ENCODE measurements around the gene ABCC5.

Gene ABCC5

GRCh38 chr3:184002469-184002868, 15.2 kb downstream of the ABCC5 start:
- H3K27me3 Mint-ChIP-seq (ENCODE audit: low read depth), result no peaks in the 10 kb centered on the region
- no peak for TF ChIP-seq CTCF (IDR thresholded peaks at IDR 0.05; ENCODE audit: unreplicated experiment in 3 of 3)
- peaks cover 22% of the 10 kb centered on the region for H3K4me1 Mint-ChIP-seq
- no peak overlapping the region for H3K27ac Mint-ChIP-seq
- no peak overlapping the region for H3K4me3 Mint-ChIP-seq
- H3K9me3 Mint-ChIP-seq, result no peaks in the 10 kb centered on the region
- peaks cover 13% of the 10 kb centered on the region for H3K36me3 Mint-ChIP-seq (ENCODE audit: low read depth)

GRCh38 chr3:184001761-184002160, 15.9 kb downstream of the ABCC5 start:
- Mint-ChIP-seq H3K27ac (peak overlapping the region in 1 of 3 experiments; percentile 37), H3K4me1 (peaks cover 22% of the 10 kb centered on the region), H3K4me3 (no peak overlapping the region), H3K27me3 (ENCODE audit: low read depth) (no peaks in the 10 kb centered on the region), H3K36me3 (ENCODE audit: low read depth) (peaks cover 13% of the 10 kb centered on the region), H3K9me3 (no peaks in the 10 kb centered on the region)
- TF ChIP-seq CTCF (IDR thresholded peaks at IDR 0.05; ENCODE audit: unreplicated experiment in 3 of 3), result no peak

- TF ChIP-seq CTCF (IDR thresholded peaks at IDR 0.05; ENCODE audit: unreplicated experiment in 3 of 3), result no peak
- Mint-ChIP-seq H3K27ac (peak overlapping the region in 1 of 3 experiments; percentile 63), H3K4me1 (peaks cover 18% of the 10 kb centered on the region), H3K27me3 (ENCODE audit: low read depth) (no peaks in the 10 kb centered on the region), H3K36me3 (ENCODE audit: low read depth) (peaks cover 26% of the 10 kb centered on the region), H3K9me3 (no peaks in the 10 kb centered on the region), H3K4me3 (no peak overlapping the region)
These were observed 26.3 kb downstream of the ABCC5 start for GRCh38 chr3:183991403-183991802.

- Mint-ChIP-seq H3K4me3 (no peak overlapping the region), H3K4me1 (peaks cover 39% of the 10 kb centered on the region), H3K36me3 (ENCODE audit: low read depth) (peaks cover 49% of the 10 kb centered on the region), H3K9me3 (no peaks in the 10 kb centered on the region), H3K27ac (peak overlapping the region in 1 of 3 experiments; percentile 61), H3K27me3 (ENCODE audit: low read depth) (no peaks in the 10 kb centered on the region)
- no peak for TF ChIP-seq CTCF (IDR thresholded peaks at IDR 0.05; ENCODE audit: unreplicated experiment in 3 of 3)
These were observed 29.4 kb downstream of the ABCC5 start for GRCh38 chr3:183988216-183988790.

GRCh38 chr3:183987000-183987600, 30.6 kb downstream of the ABCC5 start:
- Mint-ChIP-seq H3K4me3 (peak overlapping the region in 1 of 3 experiments; percentile 9), H3K27ac (peak overlapping the region in 2 of 3 experiments; percentile 23 to 61), H3K4me1 (peaks cover 50% of the 10 kb centered on the region), H3K9me3 (no peaks in the 10 kb centered on the region), H3K36me3 (ENCODE audit: low read depth) (peaks cover 59% of the 10 kb centered on the region), H3K27me3 (ENCODE audit: low read depth) (no peaks in the 10 kb centered on the region)
- no peak for TF ChIP-seq CTCF (IDR thresholded peaks at IDR 0.05; ENCODE audit: unreplicated experiment in 3 of 3)
